CD4-positive, alpha-beta T cell treated with Interleukin-6 at 100 ng/mL for 8 hours (primary cell): ENCODE measurements around the gene KRTAP12-1.
"Not testable (repeated sequence)": the region's sequence is repeated elsewhere in the genome, so short reads cannot be mapped to it uniquely, and the experiment has no call there.

Experiments
- DNase-seq: peaks from one replicate; pipeline ENCODE4 v3.0.0-alpha.2; 2020; ENCODE audit warnings: mixed read lengths, low spot score

Gene KRTAP12-1

GRCh38 chr21:44697811-44698734 lies 16.1 kb upstream of the KRTAP12-1 start:
- DNase-seq, result no peak

- DNase-seq, result not testable (repeated sequence)
Observed at GRCh38 chr21:44697172-44697810, 15.3 kb upstream of the KRTAP12-1 start, which contains the start of gene KRTAP10-12. Gene KRTAP10-12, plus strand, starts transcription at chr21:44697172. Its CDS starts 30 bp downstream, at chr21:44697202.

GRCh38 chr21:44696572-44696971 lies 14.6 kb upstream of the KRTAP12-1 start:
- no peak for DNase-seq

GRCh38 chr21:44695641-44696040 lies 13.7 kb upstream of the KRTAP12-1 start:
- no peak for DNase-seq

- DNase-seq, result no peak
Observed at GRCh38 chr21:44695184-44695583, 13.2 kb upstream of the KRTAP12-1 start.

GRCh38 chr21:44694776-44695175 lies 12.8 kb upstream of the KRTAP12-1 start:
- DNase-seq, result no peak

GRCh38 chr21:44692798-44693512 lies 11.0 kb upstream of the KRTAP12-1 start:
- no peak for DNase-seq

GRCh38 chr21:44691686-44692085 lies 9.7 kb upstream of the KRTAP12-1 start:
- no peak for DNase-seq

- DNase-seq, result not testable (repeated sequence)
Observed at GRCh38 chr21:44689740-44690139, 7.8 kb upstream of the KRTAP12-1 start.

- no peak for DNase-seq
Observed at GRCh38 chr21:44687671-44688070, 5.7 kb upstream of the KRTAP12-1 start.

- no peak for DNase-seq
Observed at GRCh38 chr21:44686843-44687561, 5.0 kb upstream of the KRTAP12-1 start.

GRCh38 chr21:44686000-44686781 lies 4.2 kb upstream of the KRTAP12-1 start:
- DNase-seq, result no peak

- DNase-seq, result not testable (repeated sequence)
Observed at GRCh38 chr21:44685050-44685449, 3.1 kb upstream of the KRTAP12-1 start.

- DNase-seq, result no peak
Observed at GRCh38 chr21:44684483-44684882, 2.5 kb upstream of the KRTAP12-1 start.

GRCh38 chr21:44684077-44684476 lies 2.1 kb upstream of the KRTAP12-1 start:
- no peak for DNase-seq

- no peak for DNase-seq
Observed at GRCh38 chr21:44682580-44683151, 703 bp upstream of the KRTAP12-1 start.

GRCh38 chr21:44681152-44681551 lies 811 bp downstream of the KRTAP12-1 start:
- DNase-seq, result no peak

- no peak for DNase-seq
Observed at GRCh38 chr21:44677881-44678280, 4.1 kb downstream of the KRTAP12-1 start.

- DNase-seq, result no peak
Observed at GRCh38 chr21:44671911-44672310, 10.1 kb downstream of the KRTAP12-1 start.

- no peak for DNase-seq
Observed at GRCh38 chr21:44670642-44671432, 11.1 kb downstream of the KRTAP12-1 start.
